Measurements from ENCODE around the gene KDM3A. TPM values are rescaled to one million over a fixed set of nuclear protein-coding genes. Genes with fewer than 3 reads are reported as not detected.

The KDM3A gene
- total RNA-seq, 1 experiment from 2014 or later = 34.2 TPM

- no peak overlapping the region for H3K27ac Mint-ChIP-seq
- no peaks in the 10 kb centered on the region for H3K27me3 Mint-ChIP-seq (ENCODE audit: low read depth)
- ATAC-seq = no peak
- H3K36me3 Mint-ChIP-seq = no peaks in the 10 kb centered on the region; the same call in 1 of the 2 replicates
- ChIA-PET POLR2A (no interaction called here), CTCF (no interaction called here)
- no peak overlapping the region for H3K4me3 Mint-ChIP-seq
- H3K4me1 Mint-ChIP-seq = 0 out of 2 replicates have a peak, but pooled peaks cover 3% of the 10 kb centered on the region
- H3K9me3 Mint-ChIP-seq = no peaks in the 10 kb centered on the region
- TF ChIP-seq ERG (CRISPR knock-in tag; IDR thresholded peaks at IDR 0.05) (no peak), ZNF425 (CRISPR knock-in tag; conservative IDR thresholded peaks at IDR 0.05) (no peak), PRDM15 (CRISPR knock-in tag; IDR thresholded peaks at IDR 0.05) (no peak), ZBTB21 (CRISPR knock-in tag; IDR thresholded peaks at IDR 0.05; ENCODE audit: borderline replicate concordance) (no peak), ZNF416 (CRISPR knock-in tag; IDR thresholded peaks at IDR 0.05) (no peak), CTCF (IDR thresholded peaks at IDR 0.05) (no peak), NR2C2 (CRISPR knock-in tag; IDR thresholded peaks at IDR 0.05) (no peak)
- DNase-seq (ENCODE audit: low spot score) = no peak
Observed at GRCh38 chr2:86521922-86522321, 80.8 kb downstream of the KDM3A start.

- 0 out of 2 replicates have a peak, but pooled peaks cover 3% of the 10 kb centered on the region for H3K4me1 Mint-ChIP-seq
- no peak overlapping the region for H3K27ac Mint-ChIP-seq
- DNase-seq (ENCODE audit: low spot score) (no peak), ATAC-seq (no peak)
- CTCF ChIA-PET = no interaction called here
- H3K9me3 Mint-ChIP-seq = no peaks in the 10 kb centered on the region
- H3K4me3 Mint-ChIP-seq = no peak overlapping the region
- POLR2A ChIA-PET = no interaction called here
- no peaks in the 10 kb centered on the region; the same call in 1 of the 2 replicates for H3K36me3 Mint-ChIP-seq
- no peaks in the 10 kb centered on the region for H3K27me3 Mint-ChIP-seq (ENCODE audit: low read depth)
- no peak for TF ChIP-seq ZBTB43 (CRISPR knock-in tag; IDR thresholded peaks at IDR 0.05)
- TF ChIP-seq FOXP4 (CRISPR knock-in tag; IDR thresholded peaks at IDR 0.05) = no peak
- TF ChIP-seq CREB1 (CRISPR knock-in tag; IDR thresholded peaks at IDR 0.05) = no peak
- no peak for TF ChIP-seq NR1H2 (CRISPR knock-in tag; IDR thresholded peaks at IDR 0.05)
- TF ChIP-seq USF2 (CRISPR knock-in tag; IDR thresholded peaks at IDR 0.05) = no peak
- TF ChIP-seq E2F1 (CRISPR knock-in tag; IDR thresholded peaks at IDR 0.05) = no peak
- no peak for TF ChIP-seq TCF7 (CRISPR knock-in tag; IDR thresholded peaks at IDR 0.05; ENCODE audit: low read depth)
- TF ChIP-seq ATF1 (CRISPR knock-in tag; IDR thresholded peaks at IDR 0.05) = no peak
- TF ChIP-seq AR (CRISPR knock-in tag; IDR thresholded peaks at IDR 0.05) = no peak
- TF ChIP-seq JUN (CRISPR knock-in tag; IDR thresholded peaks at IDR 0.05) = no peak
Observed at GRCh38 chr2:86522711-86523110, 81.5 kb downstream of the KDM3A start.

Measured in WTC11 (cell line).